Endothelial cell (in vitro differentiated cells): ENCODE results near the gene GTPBP3. TPM values are rescaled to one million over a fixed set of nuclear protein-coding genes. Genes with fewer than 3 reads are reported as not detected.

ENCODE experiments used
- DNase-seq: peaks from one replicate; pipeline ENCODE4 v3.0.0; 2021; ENCODE audit warnings: low spot score
- H3K27ac Mint-ChIP-seq: one replicate; pipeline ENCODE4 v1.8.0; 2021; ENCODE audit warnings: mixed read lengths, inconsistent platforms; ENCODE audit not compliant: unreplicated experiment
- H3K27me3 Mint-ChIP-seq: one replicate; pipeline ENCODE4 v1.8.0; 2021; ENCODE audit warnings: mild to moderate bottlenecking, moderate library complexity, mixed read lengths, inconsistent platforms; ENCODE audit not compliant: unreplicated experiment
- H3K36me3 Mint-ChIP-seq: one replicate; pipeline ENCODE4 v1.8.0; 2021; ENCODE audit warnings: mild to moderate bottlenecking, low read depth, mixed read lengths, inconsistent platforms; ENCODE audit not compliant: unreplicated experiment
- H3K4me1 Mint-ChIP-seq: one replicate; pipeline ENCODE4 v1.8.0; 2021; ENCODE audit warnings: mild to moderate bottlenecking, mixed read lengths, inconsistent platforms; ENCODE audit not compliant: unreplicated experiment
- H3K4me3 Mint-ChIP-seq: one replicate; pipeline ENCODE4 v1.8.0; 2021; ENCODE audit warnings: mild to moderate bottlenecking, mixed read lengths, inconsistent platforms; ENCODE audit not compliant: unreplicated experiment
- H3K9me3 Mint-ChIP-seq: one replicate; pipeline ENCODE4 v1.8.0; 2021; ENCODE audit warnings: mixed read lengths, inconsistent platforms; ENCODE audit not compliant: unreplicated experiment
- CTCF ChIP-seq: fragments of 200-600 bp; sonication (generic); IDR thresholded peaks from one replicate; pipeline ENCODE4 v1.5.0; 2021; ENCODE audit warnings: antibody characterized with exemption; ENCODE audit not compliant: unreplicated experiment
- total RNA-seq: library from RNA; stranded (reverse); fragmentation: NEBNext Ultra II Directional; extraction: Animal tissue kit (Norgen Biotek cat#: 25700); gene quantifications from one replicate; pipeline ENCODE4 v1.2.1, GENCODE V29; 2021; ENCODE audit not compliant: unreplicated experiment

The GTPBP3 gene
- total RNA-seq, 1 donor from 2014 or later, result 27.3 TPM

GRCh38 chr19:17309198-17309964 is 28.0 kb upstream of the GTPBP3 start, which contains the start of gene DDA1:
DDA1 (plus strand) TSS chr19:17309563; CDS start chr19:17309655, 92 bp downstream.
- DNase-seq, result peak; percentile 94
- Mint-ChIP-seq H3K9me3 (no peaks in the 10 kb centered on the region), H3K27ac (peak within 1 kb of the TSS; percentile 96), H3K4me1 (peaks cover 21% of the 10 kb centered on the region), H3K4me3 (peak within 1 kb of the TSS; percentile 97), H3K27me3 (peaks cover 9% of the 10 kb centered on the region), H3K36me3 (peaks cover 11% of the 10 kb centered on the region)
- TF ChIP-seq CTCF, result no peak

- no peak for TF ChIP-seq CTCF
- H3K36me3 Mint-ChIP-seq, result peaks cover 11% of the 10 kb centered on the region
- H3K9me3 Mint-ChIP-seq, result no peaks in the 10 kb centered on the region
- H3K27me3 Mint-ChIP-seq, result peaks cover 7% of the 10 kb centered on the region
- peak overlapping the region; percentile 97 for H3K4me3 Mint-ChIP-seq
- peaks cover 17% of the 10 kb centered on the region for H3K4me1 Mint-ChIP-seq
- peak; percentile 40 for DNase-seq
- peak overlapping the region; percentile 96 for H3K27ac Mint-ChIP-seq
These were observed 27.3 kb upstream of the GTPBP3 start for GRCh38 chr19:17309965-17310461.

- TF ChIP-seq CTCF, result no peak
- no peak for DNase-seq
- Mint-ChIP-seq H3K9me3 (no peaks in the 10 kb centered on the region), H3K4me1 (peaks cover 13% of the 10 kb centered on the region), H3K27me3 (peaks cover 11% of the 10 kb centered on the region), H3K4me3 (peak overlapping the region; percentile 79), H3K36me3 (peaks cover 12% of the 10 kb centered on the region), H3K27ac (peak overlapping the region; percentile 50)
These were observed 25.7 kb upstream of the GTPBP3 start for GRCh38 chr19:17311455-17312188.

- Mint-ChIP-seq H3K27me3 (peaks cover 11% of the 10 kb centered on the region), H3K36me3 (peaks cover 12% of the 10 kb centered on the region), H3K4me3 (no peak overlapping the region), H3K27ac (no peak overlapping the region), H3K4me1 (peaks cover 13% of the 10 kb centered on the region), H3K9me3 (no peaks in the 10 kb centered on the region)
- TF ChIP-seq CTCF, result no peak
- DNase-seq, result no peak
These were observed 24.9 kb upstream of the GTPBP3 start for GRCh38 chr19:17312189-17313113.
